Mammary epithelial cell (primary cell): Measurements from ENCODE around the gene S100A5.

Experiments used
- CTCF ChIP-seq, 2 donors: IDR thresholded peaks in 1 of 2; conservative IDR thresholded peaks in 1 of 2; 2 replicates each; pipeline ENCODE4 v1.5.1; 2011 to 2012; ENCODE audit warnings: inconsistent platforms in 2 of 2, low read length in 2 of 2, mild to moderate bottlenecking in 2 of 2, control low read depth in 1 of 2, low read depth in 1 of 2; ENCODE audit not compliant: insufficient read depth in 1 of 2; ENCODE audit errors: extremely low read depth in 1 of 2
- EZH2 ChIP-seq: IDR thresholded peaks from 2 replicates; pipeline ENCODE4 v1.6.1; 2012; ENCODE audit warnings: low read length, inconsistent platforms, borderline replicate concordance

GRCh38 chr1:153553096-153553495 lies 12.4 kb upstream of the S100A5 start:
- TF ChIP-seq EZH2 = no peak
- no peak for TF ChIP-seq CTCF (conservative IDR thresholded peaks at IDR 0.05 in 1 of 2, IDR thresholded peaks at IDR 0.05 in 1 of 2; ENCODE audit: extremely low read depth in 1 of 2, insufficient read depth in 1 of 2, low read depth in 1 of 2, low read length in 2 of 2)
